Measurements from ENCODE around the gene PMAIP1.

DNA sequence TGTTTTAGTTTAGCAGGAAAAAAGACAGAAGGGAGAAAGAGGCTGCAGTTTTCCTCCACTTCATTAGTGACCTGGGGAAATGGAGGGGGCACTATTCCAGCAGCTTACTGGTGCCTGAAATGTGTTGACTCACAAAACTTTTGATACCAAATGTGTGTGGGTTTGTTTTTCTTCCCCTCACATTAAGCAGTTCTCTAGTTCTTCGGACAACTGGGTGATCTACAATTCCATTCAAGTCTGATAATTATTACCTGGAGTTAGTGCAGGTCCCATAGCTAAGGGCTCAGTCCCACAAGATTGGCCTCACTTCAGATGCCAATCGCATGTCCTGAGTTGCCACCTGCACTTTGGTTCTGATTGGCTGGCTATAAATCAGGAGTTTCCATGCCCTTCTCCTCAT is 28.4 kb downstream of the PMAIP1 start:
- TF ChIP-seq, protein P1, sequence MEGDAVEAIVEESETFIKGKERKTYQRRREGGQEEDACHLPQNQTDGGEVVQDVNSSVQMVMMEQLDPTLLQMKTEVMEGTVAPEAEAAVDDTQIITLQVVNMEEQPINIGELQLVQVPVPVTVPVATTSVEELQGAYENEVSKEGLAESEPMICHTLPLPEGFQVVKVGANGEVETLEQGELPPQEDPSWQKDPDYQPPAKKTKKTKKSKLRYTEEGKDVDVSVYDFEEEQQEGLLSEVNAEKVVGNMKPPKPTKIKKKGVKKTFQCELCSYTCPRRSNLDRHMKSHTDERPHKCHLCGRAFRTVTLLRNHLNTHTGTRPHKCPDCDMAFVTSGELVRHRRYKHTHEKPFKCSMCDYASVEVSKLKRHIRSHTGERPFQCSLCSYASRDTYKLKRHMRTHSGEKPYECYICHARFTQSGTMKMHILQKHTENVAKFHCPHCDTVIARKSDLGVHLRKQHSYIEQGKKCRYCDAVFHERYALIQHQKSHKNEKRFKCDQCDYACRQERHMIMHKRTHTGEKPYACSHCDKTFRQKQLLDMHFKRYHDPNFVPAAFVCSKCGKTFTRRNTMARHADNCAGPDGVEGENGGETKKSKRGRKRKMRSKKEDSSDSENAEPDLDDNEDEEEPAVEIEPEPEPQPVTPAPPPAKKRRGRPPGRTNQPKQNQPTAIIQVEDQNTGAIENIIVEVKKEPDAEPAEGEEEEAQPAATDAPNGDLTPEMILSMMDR (IDR thresholded peaks at IDR 0.05), result no peak
- TF ChIP-seq POLR2A (IDR thresholded peaks at IDR 0.05), result no peak

All from esophagus squamous epithelium (tissue), 4 donors.